ENCODE measurements around the gene TMEM131.
"Not testable (repeated sequence)": the region's sequence is repeated elsewhere in the genome, so short reads cannot be mapped to it uniquely, and the experiment has no call there.

TMEM131 gene

DNA sequence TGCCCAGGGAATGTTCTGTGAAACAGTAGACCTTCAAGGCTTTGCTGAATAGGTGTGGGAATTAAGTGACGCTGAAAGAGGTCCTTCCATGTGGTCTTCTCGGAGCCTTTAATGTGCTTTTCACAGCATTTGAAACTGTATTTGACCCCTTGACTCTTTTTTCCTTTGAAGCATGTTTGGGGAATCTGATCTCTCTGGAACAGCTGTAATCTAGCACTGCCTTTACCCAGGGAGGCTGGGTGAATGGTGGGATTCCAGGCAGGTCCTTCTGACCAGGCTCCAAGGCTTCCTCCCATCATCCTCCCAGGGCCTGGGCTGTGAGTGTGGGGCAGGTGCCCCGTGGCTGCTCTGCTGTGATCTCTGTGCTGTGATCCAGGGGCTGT, 278.1 kb downstream of the TMEM131 start:
- no peak for DNase-seq

DNA sequence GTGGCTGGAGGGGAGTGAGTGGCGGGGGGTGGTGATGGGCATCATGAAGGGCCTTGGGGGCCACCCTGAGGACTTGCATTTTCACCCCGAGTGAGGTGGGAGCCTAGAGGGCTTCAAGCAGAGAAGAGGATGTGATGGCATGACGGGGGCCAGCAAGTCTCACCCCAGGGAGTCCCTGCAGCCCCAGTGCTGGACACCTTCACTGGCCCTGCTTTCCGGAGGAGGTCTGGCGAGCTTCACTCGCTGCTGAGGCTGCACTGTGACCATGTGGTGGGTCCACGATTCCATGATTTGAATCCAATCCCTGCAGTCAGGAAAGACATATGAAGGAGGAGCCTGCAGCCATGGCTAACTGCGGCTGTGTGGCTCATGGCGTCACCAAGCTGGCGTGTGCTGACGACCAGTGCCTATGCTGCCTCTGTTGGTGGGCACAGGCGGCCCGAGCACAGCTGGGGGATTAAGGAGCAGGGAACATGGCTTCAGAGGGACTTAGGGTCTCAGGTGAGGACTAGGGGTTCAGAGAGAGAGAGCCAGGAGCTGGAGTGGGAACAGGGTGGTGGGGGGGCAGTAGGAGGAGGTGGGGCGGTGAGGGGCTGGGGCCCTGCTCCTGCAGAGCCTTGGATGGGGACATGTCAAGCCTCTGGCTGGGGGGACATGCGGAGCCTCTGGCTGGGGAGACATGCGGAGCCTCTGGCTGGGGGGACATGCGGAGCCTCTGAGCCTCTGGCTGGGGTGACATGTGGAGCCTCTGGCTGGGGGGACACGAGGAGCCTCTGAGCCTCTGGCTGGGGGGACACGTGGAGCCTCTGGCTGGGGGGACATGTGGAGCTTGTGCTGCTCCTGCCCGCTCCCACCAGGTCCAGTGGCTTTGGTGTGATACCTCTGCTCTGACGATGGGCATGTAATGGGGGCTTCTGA, 278.8 kb downstream of the TMEM131 start:
- no peak for DNase-seq

- DNase-seq = no peak
These were observed 279.6 kb downstream of the TMEM131 start for GRCh38 chr2:97715951-97716694.

- no peak for DNase-seq
These were observed 280.6 kb downstream of the TMEM131 start for GRCh38 chr2:97714950-97715652.

- DNase-seq = no peak
These were observed 281.4 kb downstream of the TMEM131 start for GRCh38 chr2:97714084-97714949.

DNA sequence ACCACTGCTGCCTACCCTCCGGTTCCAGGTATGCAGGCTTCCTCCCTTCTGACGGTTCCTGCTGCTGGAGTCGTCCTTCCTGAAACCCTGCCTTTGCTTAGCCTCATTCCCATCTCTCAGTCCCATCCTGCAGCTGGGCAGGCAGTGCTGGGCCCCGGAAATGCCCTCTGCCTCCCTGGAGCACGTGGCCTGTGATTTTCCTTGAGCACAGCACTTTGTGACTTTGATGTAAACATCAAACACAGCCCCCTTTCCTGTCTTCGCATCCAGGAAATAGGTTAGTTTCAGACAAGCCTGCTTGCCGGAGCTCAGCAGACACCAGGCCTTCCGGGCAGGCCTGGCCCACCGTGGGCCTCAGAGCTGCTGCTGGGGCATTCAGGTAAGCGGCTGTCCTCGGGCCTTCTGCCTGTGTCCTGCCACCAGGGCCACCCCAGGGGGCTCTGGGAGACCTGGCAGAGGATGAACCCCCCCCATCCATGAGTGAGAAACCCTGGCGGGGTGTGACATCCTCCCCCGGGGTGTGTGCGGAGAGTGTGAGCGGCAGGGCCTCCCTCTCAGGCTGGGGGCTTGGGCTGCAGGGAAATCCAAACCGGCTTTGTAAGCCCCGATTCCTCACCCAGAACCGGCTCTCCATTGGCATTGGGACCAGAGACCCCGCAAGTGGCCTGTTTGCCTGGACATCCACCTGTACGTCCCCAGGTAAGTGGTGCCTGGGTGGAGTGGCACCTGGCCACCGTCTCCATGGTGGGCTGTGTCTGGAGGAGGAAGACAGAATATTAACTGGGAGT, 282.3 kb downstream of the TMEM131 start, which contains the start of gene ZAP70:
Gene ZAP70, plus strand, starts transcription at position 281 of the 788 bp plus-strand sequence. CDS start 10,461 bp downstream, outside the sequence.
- DNase-seq = no peak

- no peak for DNase-seq
These were observed 283.0 kb downstream of the TMEM131 start for GRCh38 chr2:97712693-97713295.

- DNase-seq = not testable (repeated sequence)
These were observed 283.6 kb downstream of the TMEM131 start for GRCh38 chr2:97712175-97712574.

GRCh38 chr2:97711394-97711711, 284.4 kb downstream of the TMEM131 start:
- no peak for DNase-seq

- DNase-seq = no peak
These were observed 287.1 kb downstream of the TMEM131 start for GRCh38 chr2:97708608-97709007.

DNA sequence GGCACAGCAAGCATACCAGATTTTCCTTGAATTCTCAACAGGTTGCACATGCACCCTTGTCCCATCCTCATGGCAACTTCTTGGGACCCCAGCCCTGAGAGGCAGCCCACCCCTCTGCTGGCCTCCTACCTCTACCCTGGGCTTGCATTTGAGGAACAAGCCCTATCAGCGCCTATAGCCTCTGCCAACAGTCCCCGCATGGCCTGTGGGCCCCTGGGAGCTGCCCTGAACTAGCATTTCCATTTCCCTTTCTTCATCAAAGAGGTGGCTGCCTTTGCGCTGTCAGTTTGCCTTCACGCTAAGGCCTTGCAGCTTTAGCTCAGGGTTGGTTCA, 287.7 kb downstream of the TMEM131 start:
- no peak for DNase-seq

DNA sequence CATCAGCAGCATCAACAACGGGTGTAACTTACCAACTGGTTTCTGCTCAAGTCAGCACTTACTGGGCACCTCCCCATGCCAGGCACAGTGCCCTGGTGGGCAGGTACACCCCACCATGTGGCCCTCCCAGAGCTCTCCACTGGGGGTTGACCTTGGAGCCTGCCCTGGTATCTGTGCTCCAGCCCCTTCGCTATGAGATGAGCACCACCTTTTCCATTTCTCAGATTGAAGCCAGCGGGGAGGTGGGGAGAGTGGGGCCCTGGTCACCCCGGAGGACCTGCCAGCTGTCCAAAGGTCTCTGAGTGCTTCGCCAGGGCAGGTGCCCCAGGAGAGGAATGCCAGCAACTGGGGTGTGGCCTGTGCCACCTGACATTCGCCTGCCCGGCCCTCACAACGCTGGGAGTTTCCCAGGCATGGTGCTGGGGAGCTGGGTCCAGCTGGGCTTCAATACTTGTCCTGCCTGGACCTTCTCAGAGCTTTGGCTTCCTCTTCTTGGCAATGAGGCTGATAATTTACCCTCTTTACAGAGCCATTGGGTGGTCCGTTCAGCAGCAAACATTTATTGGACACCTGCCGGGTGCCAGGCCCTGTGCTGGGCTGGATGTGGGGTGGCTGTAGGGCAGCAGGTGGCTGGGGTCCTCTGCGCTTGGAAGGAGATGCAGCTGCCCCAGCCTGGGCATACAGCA, 288.2 kb downstream of the TMEM131 start:
- DNase-seq = no peak

DNA sequence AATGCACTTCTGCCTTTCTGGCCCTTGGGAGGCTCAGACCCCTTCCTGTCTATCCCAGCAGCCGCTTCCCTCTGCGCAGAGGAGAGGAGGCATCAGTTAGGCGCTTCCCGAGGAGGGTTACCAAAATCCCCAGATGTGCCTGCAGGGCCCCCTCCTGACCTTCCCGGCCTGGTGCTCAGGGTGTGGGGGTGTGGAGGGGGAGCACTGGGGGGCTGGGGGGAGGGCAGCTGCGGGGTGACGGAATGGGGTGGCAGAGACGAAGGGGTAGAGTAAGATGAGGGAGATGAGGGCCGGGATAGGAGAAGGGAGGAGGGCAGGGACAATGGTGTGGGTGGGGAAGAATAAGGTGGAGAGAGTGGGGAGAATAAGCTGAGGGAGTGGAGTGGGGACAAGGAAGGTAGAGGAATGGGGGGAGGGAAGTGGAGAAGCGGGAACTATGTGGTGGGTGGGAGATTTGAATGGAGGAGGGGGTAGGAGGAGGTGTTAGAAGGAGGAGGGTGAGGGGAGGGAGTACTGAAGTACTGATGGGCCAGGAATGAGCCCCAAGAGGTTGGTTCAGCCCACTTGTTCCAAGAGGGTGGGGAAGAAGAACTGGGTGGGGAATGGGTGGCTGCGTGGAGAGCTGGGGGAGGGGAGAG, 288.9 kb downstream of the TMEM131 start:
- no peak for DNase-seq

Measured in SHP77 (cell line).